Right atrium auricular region (tissue), 2 donors: Measurements from ENCODE around the gene RNASE12. TPM values are rescaled to one million over a fixed set of nuclear protein-coding genes. Genes with fewer than 3 reads are reported as not detected.

Experiments used
- DNase-seq: peaks from one replicate; pipeline ENCODE4 v3.0.0-alpha.2; 2019; ENCODE audit warnings: low spot score
- H3K27ac ChIP-seq, 2 donors: fragments of 200-600 bp; sonication (generic); 1 replicate in 1 of 2; 2 replicates in 1 of 2; pipeline ENCODE4 v1.5.1; 2016 to 2019
- H3K27me3 ChIP-seq, 2 donors: fragments of 200-600 bp; sonication (generic); one replicate each; pipeline versions ENCODE4 v1.5.1 to v1.6.0; 2017 to 2019
- H3K36me3 ChIP-seq: fragments of 200-600 bp; sonication (generic); one replicate; pipeline ENCODE4 v1.5.1; 2016
- H3K4me1 ChIP-seq, 2 donors: fragments of 200-600 bp; sonication (generic); one replicate each; pipeline versions ENCODE4 v1.5.1 to v1.6.0; 2017 to 2019
- H3K4me3 ChIP-seq, 2 donors: fragments of 200-600 bp; sonication (generic); 1 replicate in 1 of 2; 2 replicates in 1 of 2; pipeline ENCODE4 v1.5.1; 2017 to 2019; ENCODE audit warnings: mild to moderate bottlenecking in 1 of 2, moderate library complexity in 1 of 2
- H3K9me3 ChIP-seq, 2 donors: fragments of 200-600 bp; sonication (generic); one replicate each; pipeline ENCODE4 v1.5.1; 2019
- CTCF ChIP-seq, 2 donors: fragments of 200-600 bp; sonication (generic); IDR thresholded peaks; one replicate each; pipeline ENCODE4 v1.5.1; 2019; ENCODE audit warnings: antibody characterized with exemption in 2 of 2
- total RNA-seq, 2 donors: library from RNA; depleted of rRNA; stranded (reverse); fragments of >200 nt; gene quantifications; one replicate each; pipeline ENCODE4 v1.1.0, GENCODE V29; 2016

The RNASE12 gene
- total RNA-seq, 2 donors from 2014 or later, result not detected

DNA sequence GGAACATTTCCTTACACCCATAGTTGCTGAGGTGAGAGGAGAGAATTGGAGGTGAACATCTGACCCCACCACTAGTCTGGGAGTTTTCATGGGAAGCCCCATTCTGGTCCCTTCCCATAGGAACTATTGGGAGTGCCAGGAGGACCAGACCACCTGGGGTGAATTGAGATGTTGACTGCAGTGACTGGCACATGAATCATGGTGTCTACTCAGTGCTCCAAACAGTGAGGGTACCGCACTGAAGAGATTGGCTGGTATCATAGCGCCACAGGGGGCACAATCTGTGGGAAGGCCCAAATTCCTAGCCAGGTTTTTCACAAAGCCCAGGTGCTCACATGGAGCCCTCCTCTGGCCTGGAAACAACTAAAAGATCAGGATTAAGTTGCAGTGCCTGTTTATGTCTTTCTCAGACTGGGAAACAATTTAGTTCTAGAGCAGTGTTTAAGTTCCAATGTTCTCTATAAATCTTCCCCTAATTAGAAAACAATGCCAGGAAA lies 26.6 kb downstream of the RNASE12 start:
- no peak for TF ChIP-seq CTCF (IDR thresholded peaks at IDR 0.05)
- H3K4me1 ChIP-seq, result no peaks in the 10 kb centered on the region
- peaks cover 6 to 15% of the 10 kb centered on the region in 2 donors for H3K9me3 ChIP-seq

DNA sequence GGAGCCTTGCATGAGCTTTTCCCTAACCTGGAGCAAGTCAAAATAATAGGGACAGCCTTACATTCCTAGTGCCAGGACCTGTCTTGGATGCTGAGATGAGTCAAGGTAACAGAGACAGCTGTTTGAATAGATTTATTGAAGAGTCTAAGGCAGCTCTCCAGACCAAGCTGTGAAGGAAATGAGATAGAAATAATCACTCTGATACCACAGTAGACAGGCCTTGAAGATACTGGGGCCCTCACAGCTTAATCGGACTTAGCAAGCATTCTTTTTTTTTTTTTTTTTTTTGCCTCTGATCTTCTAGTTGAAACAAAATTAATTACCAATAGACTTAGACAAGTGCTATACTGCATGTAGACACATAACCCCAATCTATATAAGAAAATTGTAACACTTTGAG lies 27.2 kb downstream of the RNASE12 start:
- no peak for TF ChIP-seq CTCF (IDR thresholded peaks at IDR 0.05)
- Histone ChIP-seq H3K36me3 (no peaks in the 10 kb centered on the region), H3K27ac (no peak overlapping the region), H3K27me3 (no peaks in the 10 kb centered on the region), H3K9me3 (peaks cover 1 to 9% of the 10 kb centered on the region in 2 donors), H3K4me3 (no peak overlapping the region), H3K4me1 (no peaks in the 10 kb centered on the region)
- no peak for DNase-seq

More for the DNA sequence above, 26.6 kb downstream of the RNASE12 start:
- Histone ChIP-seq H3K36me3 (no peaks in the 10 kb centered on the region), H3K27me3 (no peaks in the 10 kb centered on the region), H3K27ac (no peak overlapping the region), H3K4me3 (no peak overlapping the region)
- no peak for DNase-seq

DNA sequence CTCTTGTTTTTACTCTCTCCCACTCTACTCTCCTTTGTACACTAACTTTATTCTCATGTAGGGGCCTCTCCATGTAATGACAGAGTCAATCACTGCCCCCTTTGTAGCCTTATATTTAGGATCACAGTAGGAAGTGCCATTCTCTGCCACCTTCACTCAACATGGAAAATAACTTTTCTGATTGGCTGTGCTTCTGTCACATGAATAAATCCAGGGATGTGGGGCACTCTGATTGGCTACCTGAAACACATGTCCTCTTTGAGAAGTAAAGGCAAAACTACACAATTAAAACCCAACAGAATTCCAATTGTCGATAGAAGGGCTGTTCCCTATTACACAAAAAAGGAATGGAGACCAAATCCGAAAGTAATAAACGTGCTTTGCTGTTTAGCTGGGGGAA lies 30.2 kb downstream of the RNASE12 start, which contains the start of gene RNASE9:
TSS of gene RNASE9 (minus strand) at position 87 of the 400 bp plus-strand sequence.
- Histone ChIP-seq H3K36me3 (no peaks in the 10 kb centered on the region), H3K4me1 (no peaks in the 10 kb centered on the region), H3K9me3 (no peaks in the 10 kb centered on the region), H3K4me3 (no peak within 1 kb of the TSS), H3K27me3 (no peaks in the 10 kb centered on the region), H3K27ac (no peak within 1 kb of the TSS)
- TF ChIP-seq CTCF (IDR thresholded peaks at IDR 0.05), result no peak
- DNase-seq, result no peak

- Histone ChIP-seq H3K4me3 (no peak overlapping the region), H3K4me1 (no peaks in the 10 kb centered on the region), H3K27me3 (no peaks in the 10 kb centered on the region), H3K36me3 (no peaks in the 10 kb centered on the region), H3K27ac (no peak overlapping the region), H3K9me3 (no peaks in the 10 kb centered on the region)
- no peak for TF ChIP-seq CTCF (IDR thresholded peaks at IDR 0.05)
- no peak for DNase-seq
These were observed 31.7 kb downstream of the RNASE12 start for GRCh38 chr14:20559461-20559904.

- Histone ChIP-seq H3K27ac (no peak overlapping the region), H3K4me1 (no peaks in the 10 kb centered on the region), H3K9me3 (no peaks in the 10 kb centered on the region), H3K36me3 (no peaks in the 10 kb centered on the region), H3K27me3 (no peaks in the 10 kb centered on the region), H3K4me3 (no peak overlapping the region)
- TF ChIP-seq CTCF (IDR thresholded peaks at IDR 0.05), result no peak
- no peak for DNase-seq
These were observed 34.0 kb downstream of the RNASE12 start for GRCh38 chr14:20557212-20557542.
